Pulmonary artery endothelial cell (primary cell): Measurements from ENCODE around the gene NBEA. TPM values are rescaled to one million over a fixed set of nuclear protein-coding genes. Genes with fewer than 3 reads are reported as not detected.
"Not testable (repeated sequence)": the region's sequence is repeated elsewhere in the genome, so short reads cannot be mapped to it uniquely, and the experiment has no call there.

Source experiments
- DNase-seq: peaks from one replicate; pipeline ENCODE4 v3.0.0-alpha.2; 2011; ENCODE audit warnings: low read depth, low spot score
- total RNA-seq: library from RNA; depleted of rRNA; stranded (reverse); fragments of >200 nt; gene quantifications from 2 replicates; pipeline ENCODE4 v1.2.3, GENCODE V29; 2014

NBEA gene
- total RNA-seq = 3.6 and 5.4 TPM in 2 replicates

- no peak for DNase-seq
These were observed at the start of gene NBEA for GRCh38 chr13:34941835-34942731. TSS of gene NBEA (plus strand) at chr13:34942270. CDS start at chr13:34942821, 551 bp downstream.

- DNase-seq = no peak
These were observed 47.3 kb upstream of the NBEA start for GRCh38 chr13:34894756-34895155.

- DNase-seq = no peak
These were observed 44.9 kb upstream of the NBEA start for GRCh38 chr13:34897220-34897619.

- DNase-seq = no peak
These were observed 42.2 kb upstream of the NBEA start for GRCh38 chr13:34899888-34900287.

- no peak for DNase-seq
These were observed 41.8 kb upstream of the NBEA start for GRCh38 chr13:34900288-34900739.

- DNase-seq = no peak
These were observed 40.5 kb upstream of the NBEA start for GRCh38 chr13:34901572-34901971.

GRCh38 chr13:34911159-34911558, 30.9 kb upstream of the NBEA start:
- no peak for DNase-seq

- no peak for DNase-seq
These were observed 29.0 kb upstream of the NBEA start for GRCh38 chr13:34913040-34913439.

- no peak for DNase-seq
These were observed 27.7 kb upstream of the NBEA start for GRCh38 chr13:34914416-34914815.

GRCh38 chr13:34926508-34926907, 15.6 kb upstream of the NBEA start:
- no peak for DNase-seq

- DNase-seq = not testable (repeated sequence)
These were observed 13.4 kb upstream of the NBEA start for GRCh38 chr13:34928676-34929075.

GRCh38 chr13:34931572-34931971, 10.5 kb upstream of the NBEA start:
- DNase-seq = no peak

- no peak for DNase-seq
These were observed 8.7 kb upstream of the NBEA start for GRCh38 chr13:34933349-34933748.

- DNase-seq = no peak
These were observed 8.3 kb upstream of the NBEA start for GRCh38 chr13:34933786-34934185.

GRCh38 chr13:34935841-34936240, 6.2 kb upstream of the NBEA start:
- no peak for DNase-seq

GRCh38 chr13:34939771-34940170, 2.3 kb upstream of the NBEA start:
- no peak for DNase-seq

GRCh38 chr13:34941436-34941834, 635 bp upstream of the NBEA start:
- DNase-seq = no peak

GRCh38 chr13:34942732-34943435, 814 bp downstream of the NBEA start:
- DNase-seq = no peak

- DNase-seq = no peak
These were observed 1.6 kb downstream of the NBEA start for GRCh38 chr13:34943436-34944273.

- DNase-seq = no peak
These were observed 2.2 kb downstream of the NBEA start for GRCh38 chr13:34944274-34944634.

GRCh38 chr13:34944751-34945150, 2.7 kb downstream of the NBEA start:
- no peak for DNase-seq

GRCh38 chr13:34951528-34951927, 9.5 kb downstream of the NBEA start:
- no peak for DNase-seq
